Erythroblast (primary cell): ENCODE results near the gene MAD2L2.

Experiments
- GATA1 ChIP-seq: IDR thresholded peaks from 2 replicates; pipeline ENCODE4 v1.6.1; 2011; ENCODE audit warnings: low read depth, mild to moderate bottlenecking, control low read depth, low read length, moderate library complexity
- POLR2A ChIP-seq: IDR thresholded peaks from 2 replicates; pipeline ENCODE4 v1.6.1; 2011; ENCODE audit warnings: mild to moderate bottlenecking, low read length

- TF ChIP-seq POLR2A = no peak
- no peak for TF ChIP-seq GATA1
Observed at GRCh38 chr1:11668516-11668915, 12.4 kb downstream of the MAD2L2 start.
